Choroid plexus epithelial cell (primary cell): Measurements from ENCODE around the gene SHMT1.
"Not testable (repeated sequence)": the region's sequence is repeated elsewhere in the genome, so short reads cannot be mapped to it uniquely, and the experiment has no call there.

Source experiments
- DNase-seq: peaks from one replicate; pipeline ENCODE4 v3.0.0-alpha.2; 2010; ENCODE audit warnings: low read depth
- H3K4me3 ChIP-seq: 2 replicates; pipeline ENCODE4 v1.5.1; 2011; ENCODE audit warnings: low read depth, mild to moderate bottlenecking, control low read depth, low read length, moderate library complexity
- CTCF ChIP-seq: conservative IDR thresholded peaks from 2 replicates; pipeline ENCODE4 v1.5.1; 2011; ENCODE audit warnings: low read depth, mild to moderate bottlenecking, control low read depth, inconsistent platforms, low read length, moderate library complexity

SHMT1 gene

GRCh38 chr17:18363101-18364049 lies at the start of gene SHMT1:
TSS of gene SHMT1 (minus strand) at chr17:18363550. CDS start at chr17:18355981, 7,569 bp downstream.
- peak within 1 kb of the TSS; percentile 82 for H3K4me3 ChIP-seq
- peak; percentile 85 for DNase-seq
- no peak for TF ChIP-seq CTCF

GRCh38 chr17:18412001-18412538 lies 48.7 kb upstream of the SHMT1 start:
- DNase-seq, H3K4me3 ChIP-seq: not testable (repeated sequence)

GRCh38 chr17:18411377-18411864 lies 48.1 kb upstream of the SHMT1 start:
- peak overlapping the region; percentile 59 for H3K4me3 ChIP-seq
- peak; percentile 48 for DNase-seq

- H3K4me3 ChIP-seq = peak overlapping the region; percentile 59
- peak; percentile 0 for DNase-seq
Measured at GRCh38 chr17:18410736-18411135, 47.4 kb upstream of the SHMT1 start.

- not testable (repeated sequence) for H3K4me3 ChIP-seq
- peak; percentile 29 for DNase-seq
Measured at GRCh38 chr17:18409321-18409720, 46.0 kb upstream of the SHMT1 start.

- peak; percentile 1 for DNase-seq
- not testable (repeated sequence) for H3K4me3 ChIP-seq
Measured at GRCh38 chr17:18408906-18409305, 45.6 kb upstream of the SHMT1 start.

GRCh38 chr17:18403604-18404003 lies 40.3 kb upstream of the SHMT1 start:
- DNase-seq = not testable (repeated sequence)

GRCh38 chr17:18403166-18403565 lies 39.8 kb upstream of the SHMT1 start:
- H3K4me3 ChIP-seq, DNase-seq: not testable (repeated sequence)

More at GRCh38 chr17:18403604-18404003, 40.3 kb upstream of the SHMT1 start:
- H3K4me3 ChIP-seq = not testable (repeated sequence)

- DNase-seq, H3K4me3 ChIP-seq: not testable (repeated sequence)
Measured at GRCh38 chr17:18401872-18402590, 38.7 kb upstream of the SHMT1 start.

GRCh38 chr17:18388728-18389127 lies 25.4 kb upstream of the SHMT1 start:
- DNase-seq, H3K4me3 ChIP-seq: not testable (repeated sequence)

GRCh38 chr17:18388266-18388665 lies 24.9 kb upstream of the SHMT1 start:
- not testable (repeated sequence) for DNase-seq, H3K4me3 ChIP-seq

- DNase-seq, H3K4me3 ChIP-seq: not testable (repeated sequence)
Measured at GRCh38 chr17:18387583-18387982, 24.2 kb upstream of the SHMT1 start.

GRCh38 chr17:18384271-18384670 lies 20.9 kb upstream of the SHMT1 start:
- not testable (repeated sequence) for H3K4me3 ChIP-seq, DNase-seq

- not testable (repeated sequence) for H3K4me3 ChIP-seq, DNase-seq
Measured at GRCh38 chr17:18383079-18383481, 19.7 kb upstream of the SHMT1 start.
